ENCODE results near the gene DNASE1L3.

- TF ChIP-seq CTCF (conservative IDR thresholded peaks at IDR 0.05) (no peak), ZFX (IDR thresholded peaks at IDR 0.05) (no peak)
These were observed 25.9 kb upstream of the DNASE1L3 start for GRCh38 chr3:58236527-58237237.

All from C4-2B (cell line).